Suprapubic skin (tissue), 4 donors: ENCODE data around the gene GFOD2. TPM values are rescaled to one million over a fixed set of nuclear protein-coding genes. Genes with fewer than 3 reads are reported as not detected.

Experiments used
- DNase-seq, 2 donors: peaks; one replicate each; pipeline ENCODE4 v3.0.0-alpha.2; 2019; ENCODE audit warnings: low spot score in 2 of 2
- H3K27ac ChIP-seq: fragments of 200-600 bp; sonication (generic); one replicate; pipeline ENCODE4 v1.5.1; 2019
- H3K27me3 ChIP-seq: fragments of 200-600 bp; sonication (generic); one replicate; pipeline ENCODE4 v1.5.1; 2019
- H3K36me3 ChIP-seq: fragments of 200-600 bp; sonication (generic); one replicate; pipeline ENCODE4 v1.5.1; 2019
- H3K4me1 ChIP-seq: fragments of 200-600 bp; sonication (generic); one replicate; pipeline ENCODE4 v1.5.1; 2019
- H3K4me3 ChIP-seq: fragments of 200-600 bp; sonication (generic); one replicate; pipeline ENCODE4 v1.5.1; 2019; ENCODE audit warnings: mild to moderate bottlenecking
- H3K9me3 ChIP-seq: fragments of 200-600 bp; sonication (generic); one replicate; pipeline ENCODE4 v1.5.1; 2019
- EP300 ChIP-seq: sonication (generic); formaldehyde crosslinking; IDR thresholded peaks from one replicate; pipeline ENCODE4 v1.6.1; 2017; ENCODE audit warnings: antibody characterized with exemption
- POLR2A ChIP-seq, 2 donors: fragments of 450-650 bp; IDR thresholded peaks; one replicate each; pipeline ENCODE4 v1.6.1; 2017; ENCODE audit warnings: antibody characterized with exemption in 2 of 2, mild to moderate bottlenecking in 2 of 2, moderate library complexity in 2 of 2
- POLR2AphosphoS5 ChIP-seq, 3 donors: sonication (generic); formaldehyde crosslinking; IDR thresholded peaks; one replicate each; pipeline ENCODE4 v1.6.1; 2017; ENCODE audit warnings: antibody characterized with exemption in 3 of 3
- WGBS: methylation state at CpG from one replicate; pipeline ENCODE4 v1.1.5; 2018; 5-methylcytosine and 5-hydroxymethylcytosine counted together
- total RNA-seq, 4 donors: library from RNA; depleted of rRNA; stranded (reverse); fragments of >200 nt; gene quantifications; one replicate each; pipeline ENCODE4 v1.1.0, GENCODE V29; 2016
- TF ChIP-seq, protein P1 (sequence below), 2 donors: fragments of 200-600 bp in 1 of 2; fragments of 450-650 bp in 1 of 2; sonication (generic) in 1 of 2; IDR thresholded peaks; one replicate each; pipeline ENCODE4 v1.5.1; 2016 to 2019; ENCODE audit warnings: antibody characterized with exemption in 2 of 2, mild to moderate bottlenecking in 1 of 2, moderate library complexity in 1 of 2

The GFOD2 gene
- total RNA-seq, 4 donors from 2014 or later: 18.3 to 31.1 (median 25.9) TPM

DNA sequence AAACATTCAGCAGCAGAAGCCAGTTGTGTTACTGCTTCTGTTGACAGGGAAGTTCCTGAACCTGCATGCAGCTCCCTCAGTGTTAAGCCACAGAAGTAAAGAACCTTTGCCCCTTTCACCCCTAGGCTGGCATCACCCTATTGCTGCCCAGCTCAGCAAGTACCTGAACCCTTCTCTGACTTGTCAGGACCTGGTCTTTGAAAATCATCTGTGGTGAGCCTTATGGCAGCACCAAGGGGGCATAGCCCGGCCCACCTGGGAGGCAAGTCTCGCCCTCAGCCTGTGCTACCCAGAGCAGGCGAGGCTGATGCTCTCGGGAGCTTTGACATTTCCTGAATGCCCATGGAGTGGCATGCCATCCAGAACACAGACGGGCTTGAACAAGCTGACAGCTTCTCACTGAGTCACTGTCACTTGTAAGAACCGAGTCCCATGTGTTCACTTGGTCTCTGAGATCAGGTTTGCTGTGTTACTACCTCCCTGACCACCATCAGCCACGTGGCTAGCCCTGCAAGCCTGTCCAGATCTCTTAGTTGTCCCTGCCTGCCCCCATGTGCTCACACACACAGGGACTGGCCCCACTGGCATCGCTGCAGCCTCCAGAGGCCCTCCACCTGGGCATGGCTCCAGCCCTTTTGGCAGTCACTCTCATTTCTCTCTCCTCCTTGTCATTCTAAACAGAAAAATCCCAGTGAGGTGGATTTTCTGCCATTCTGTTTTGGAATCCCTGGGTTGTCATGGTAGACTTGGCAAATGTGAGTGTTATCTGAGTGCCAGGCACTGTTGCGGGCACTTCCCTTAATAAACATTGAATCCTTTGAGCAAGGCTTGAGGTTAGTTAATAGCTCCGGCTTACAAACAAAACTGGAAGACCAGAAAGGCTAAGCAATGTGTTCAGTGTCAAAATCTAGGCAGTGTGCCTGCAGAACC, 77.1 kb downstream of the GFOD2 start:
- Histone ChIP-seq H3K9me3 (no peaks in the 10 kb centered on the region), H3K27me3 (peaks cover 25% of the 10 kb centered on the region), H3K4me3 (no peak overlapping the region), H3K4me1 (peaks cover 20% of the 10 kb centered on the region), H3K36me3 (peaks cover 28% of the 10 kb centered on the region), H3K27ac (no peak overlapping the region)
- DNase-seq: peak in 1 of 2 donors; percentile 67
- WGBS: 30% methylated on average over 9 of the region's 10 CpGs
- TF ChIP-seq EP300: no peak
- TF ChIP-seq POLR2A (IDR thresholded peaks at IDR 0.05): no peak
- TF ChIP-seq, protein P1, sequence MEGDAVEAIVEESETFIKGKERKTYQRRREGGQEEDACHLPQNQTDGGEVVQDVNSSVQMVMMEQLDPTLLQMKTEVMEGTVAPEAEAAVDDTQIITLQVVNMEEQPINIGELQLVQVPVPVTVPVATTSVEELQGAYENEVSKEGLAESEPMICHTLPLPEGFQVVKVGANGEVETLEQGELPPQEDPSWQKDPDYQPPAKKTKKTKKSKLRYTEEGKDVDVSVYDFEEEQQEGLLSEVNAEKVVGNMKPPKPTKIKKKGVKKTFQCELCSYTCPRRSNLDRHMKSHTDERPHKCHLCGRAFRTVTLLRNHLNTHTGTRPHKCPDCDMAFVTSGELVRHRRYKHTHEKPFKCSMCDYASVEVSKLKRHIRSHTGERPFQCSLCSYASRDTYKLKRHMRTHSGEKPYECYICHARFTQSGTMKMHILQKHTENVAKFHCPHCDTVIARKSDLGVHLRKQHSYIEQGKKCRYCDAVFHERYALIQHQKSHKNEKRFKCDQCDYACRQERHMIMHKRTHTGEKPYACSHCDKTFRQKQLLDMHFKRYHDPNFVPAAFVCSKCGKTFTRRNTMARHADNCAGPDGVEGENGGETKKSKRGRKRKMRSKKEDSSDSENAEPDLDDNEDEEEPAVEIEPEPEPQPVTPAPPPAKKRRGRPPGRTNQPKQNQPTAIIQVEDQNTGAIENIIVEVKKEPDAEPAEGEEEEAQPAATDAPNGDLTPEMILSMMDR (IDR thresholded peaks at IDR 0.05): no peak
- TF ChIP-seq POLR2AphosphoS5 (IDR thresholded peaks at IDR 0.05): no peak

DNA sequence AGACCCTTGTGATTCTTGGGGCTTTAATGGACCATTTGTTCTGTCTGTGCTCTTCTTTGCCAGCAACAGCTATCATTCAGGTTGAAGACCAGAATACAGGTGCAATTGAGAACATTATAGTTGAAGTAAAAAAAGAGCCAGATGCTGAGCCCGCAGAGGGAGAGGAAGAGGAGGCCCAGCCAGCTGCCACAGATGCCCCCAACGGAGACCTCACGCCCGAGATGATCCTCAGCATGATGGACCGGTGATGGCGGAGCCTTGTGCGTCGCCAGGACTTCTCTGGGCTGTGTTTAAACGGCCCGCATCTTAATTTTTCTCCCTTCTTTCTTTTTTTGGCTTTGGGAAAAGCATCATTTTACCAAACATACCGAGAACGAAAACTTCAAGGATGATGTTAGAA, 81.5 kb downstream of the GFOD2 start:
- Histone ChIP-seq H3K9me3 (no peaks in the 10 kb centered on the region), H3K4me1 (peaks cover 10% of the 10 kb centered on the region), H3K36me3 (peaks cover 71% of the 10 kb centered on the region), H3K27ac (no peak overlapping the region), H3K27me3 (no peaks in the 10 kb centered on the region), H3K4me3 (no peak overlapping the region)
- TF ChIP-seq, protein P1 (IDR thresholded peaks at IDR 0.05): no peak
- no peak for TF ChIP-seq POLR2AphosphoS5 (IDR thresholded peaks at IDR 0.05)
- TF ChIP-seq EP300: no peak
- TF ChIP-seq POLR2A (IDR thresholded peaks at IDR 0.05): no peak
- 88% methylated on average over 12 of the region's 12 CpGs for WGBS
- peak in 1 of 2 donors; percentile 28 for DNase-seq

DNA sequence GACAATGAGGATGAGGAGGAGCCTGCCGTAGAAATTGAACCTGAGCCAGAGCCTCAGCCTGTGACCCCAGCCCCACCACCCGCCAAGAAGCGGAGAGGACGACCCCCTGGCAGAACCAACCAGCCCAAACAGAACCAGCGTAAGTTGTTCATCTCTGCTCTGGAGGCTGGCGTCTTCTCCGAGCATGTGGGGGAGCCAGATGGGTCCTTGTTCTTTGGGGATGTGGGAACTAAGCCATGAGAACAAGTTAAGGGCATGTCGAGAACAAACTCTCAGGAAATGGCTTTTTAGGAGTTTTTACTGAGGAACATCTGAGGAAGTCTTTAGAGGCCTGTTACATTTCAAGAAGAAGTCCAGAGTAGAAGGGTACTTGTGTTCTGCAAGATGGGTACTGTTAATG, 82.4 kb downstream of the GFOD2 start:
- H3K27me3 ChIP-seq: no peaks in the 10 kb centered on the region
- TF ChIP-seq POLR2A (IDR thresholded peaks at IDR 0.05) (no peak), EP300 (no peak), POLR2AphosphoS5 (IDR thresholded peaks at IDR 0.05) (no peak)
- TF ChIP-seq, protein P1 (IDR thresholded peaks at IDR 0.05): no peak
- no peak overlapping the region for H3K4me3 ChIP-seq
- H3K9me3 ChIP-seq: no peaks in the 10 kb centered on the region
- DNase-seq: peak in 1 of 2 donors; percentile 37
- 95% methylated on average over 8 of the region's 8 CpGs for whole genome bisulfite sequencing
- H3K36me3 ChIP-seq: peaks cover 77% of the 10 kb centered on the region
- H3K27ac ChIP-seq: no peak overlapping the region
- H3K4me1 ChIP-seq: peaks cover 3% of the 10 kb centered on the region

DNA sequence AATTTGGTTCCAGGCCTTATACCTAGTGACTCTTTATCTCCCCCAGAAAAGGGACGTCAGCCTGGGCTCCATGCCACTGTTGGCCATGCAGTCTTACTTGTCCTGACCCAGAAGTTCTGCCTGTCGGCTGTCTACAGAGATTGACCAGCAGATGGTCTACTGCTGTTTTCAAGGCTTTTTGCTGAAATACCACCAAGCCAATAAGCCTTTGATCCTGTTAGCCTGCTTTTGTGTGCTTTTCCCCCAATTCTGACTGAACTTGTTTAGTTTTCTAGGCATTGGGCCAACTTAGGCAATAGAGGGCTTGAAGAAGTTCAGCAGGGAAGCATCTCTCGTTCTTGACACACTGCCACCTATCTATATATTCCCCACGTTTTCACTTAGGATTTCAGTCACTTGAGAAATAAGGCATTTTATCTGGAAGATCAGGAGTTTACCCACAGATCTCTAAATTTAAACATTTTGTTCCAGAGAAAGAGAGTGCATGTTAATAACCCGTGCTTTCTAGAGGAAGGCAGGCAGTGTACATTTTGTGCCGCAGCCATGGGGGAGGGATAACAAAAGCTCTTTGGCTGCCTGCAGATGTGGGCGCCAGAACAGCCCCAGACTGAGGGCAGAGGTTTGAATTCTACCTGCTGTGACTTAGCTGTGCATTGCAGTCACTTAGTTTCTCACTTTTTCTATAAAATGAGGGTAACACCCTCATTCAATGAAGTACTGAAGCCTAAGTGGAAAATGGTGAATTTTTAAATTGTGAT, 86.5 kb downstream of the GFOD2 start:
- 57% methylated on average over 7 of the region's 7 CpGs for WGBS
- no peak for DNase-seq
- H3K4me3 ChIP-seq: no peak overlapping the region
- H3K9me3 ChIP-seq: no peaks in the 10 kb centered on the region
- H3K36me3 ChIP-seq: peaks cover 96% of the 10 kb centered on the region
- TF ChIP-seq POLR2A (IDR thresholded peaks at IDR 0.05) (no peak), EP300 (no peak), POLR2AphosphoS5 (IDR thresholded peaks at IDR 0.05) (no peak)
- TF ChIP-seq, protein P1 (IDR thresholded peaks at IDR 0.05): no peak
- no peaks in the 10 kb centered on the region for H3K27me3 ChIP-seq
- no peaks in the 10 kb centered on the region for H3K4me1 ChIP-seq
- H3K27ac ChIP-seq: no peak overlapping the region

DNA sequence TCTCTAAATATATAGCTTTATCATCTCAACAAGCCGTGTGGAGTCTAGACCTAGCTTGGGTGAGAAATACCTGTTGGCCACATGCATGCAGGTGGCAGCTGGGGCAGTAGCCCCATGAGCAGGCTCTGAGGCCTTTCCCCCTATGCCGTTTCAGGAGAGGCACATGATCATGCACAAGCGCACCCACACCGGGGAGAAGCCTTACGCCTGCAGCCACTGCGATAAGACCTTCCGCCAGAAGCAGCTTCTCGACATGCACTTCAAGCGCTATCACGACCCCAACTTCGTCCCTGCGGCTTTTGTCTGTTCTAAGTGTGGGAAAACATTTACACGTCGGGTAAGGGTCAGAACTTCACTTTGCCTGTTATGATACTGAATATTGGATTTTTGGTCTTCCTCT, 90.9 kb downstream of the GFOD2 start:
- no peak for DNase-seq
- H3K27me3 ChIP-seq: no peaks in the 10 kb centered on the region
- TF ChIP-seq EP300: no peak
- no peak for TF ChIP-seq POLR2A (IDR thresholded peaks at IDR 0.05)
- TF ChIP-seq, protein P1 (IDR thresholded peaks at IDR 0.05): no peak
- no peak for TF ChIP-seq POLR2AphosphoS5 (IDR thresholded peaks at IDR 0.05)
- no peaks in the 10 kb centered on the region for H3K9me3 ChIP-seq
- H3K27ac ChIP-seq: no peak overlapping the region
- no peaks in the 10 kb centered on the region for H3K4me1 ChIP-seq
- H3K4me3 ChIP-seq: no peak overlapping the region
- 97% methylated on average over 14 of the region's 14 CpGs for WGBS
- H3K36me3 ChIP-seq: peaks cover 90% of the 10 kb centered on the region
